ENCODE results near the gene CDK10.
A peak's percentile ranks its signal among the peaks of the same experiment; 100 is the strongest.
"Not testable (repeated sequence)": the region's sequence is repeated elsewhere in the genome, so short reads cannot be mapped to it uniquely, and the experiment has no call there.

The CDK10 gene

GRCh38 chr16:89686520-89687091 is at the start of gene CDK10:
Gene CDK10, plus strand, starts transcription at chr16:89686689. Its CDS starts 22 bp downstream, at chr16:89686711.
- peak; percentile 94 for DNase-seq

GRCh38 chr16:89637379-89637778 is 49.1 kb upstream of the CDK10 start:
- no peak for DNase-seq

GRCh38 chr16:89638455-89638854 is 48.0 kb upstream of the CDK10 start:
- no peak for DNase-seq

GRCh38 chr16:89639385-89639784 is 47.1 kb upstream of the CDK10 start:
- DNase-seq: no peak

GRCh38 chr16:89641458-89642119 is 44.9 kb upstream of the CDK10 start:
- no peak for DNase-seq

- DNase-seq: no peak
Observed at GRCh38 chr16:89642574-89642973, 43.9 kb upstream of the CDK10 start.

GRCh38 chr16:89643769-89644300 is 42.7 kb upstream of the CDK10 start:
- no peak for DNase-seq

GRCh38 chr16:89645122-89645521 is 41.4 kb upstream of the CDK10 start:
- no peak for DNase-seq

GRCh38 chr16:89646270-89646669 is 40.2 kb upstream of the CDK10 start:
- DNase-seq: no peak

GRCh38 chr16:89646906-89647305 is 39.6 kb upstream of the CDK10 start:
- no peak for DNase-seq

- no peak for DNase-seq
Observed at GRCh38 chr16:89651584-89651983, 34.9 kb upstream of the CDK10 start.

- DNase-seq: no peak
Observed at GRCh38 chr16:89653656-89654295, 32.7 kb upstream of the CDK10 start.

- DNase-seq: no peak
Observed at GRCh38 chr16:89655062-89655643, 31.3 kb upstream of the CDK10 start.

GRCh38 chr16:89656435-89657121 is 29.9 kb upstream of the CDK10 start:
- no peak for DNase-seq

- DNase-seq: peak; percentile 93
Observed at GRCh38 chr16:89657442-89658220, 28.9 kb upstream of the CDK10 start, which contains the start of the genes CHMP1A and SPATA33. Gene CHMP1A, minus strand, starts transcription at chr16:89657708. Its CDS starts 120 bp downstream, at chr16:89657588. Gene SPATA33, plus strand, starts transcription at chr16:89657836. Its CDS starts 76 bp downstream, at chr16:89657912.

GRCh38 chr16:89658221-89658879 is 28.1 kb upstream of the CDK10 start:
- no peak for DNase-seq

GRCh38 chr16:89660146-89660545 is 26.3 kb upstream of the CDK10 start:
- DNase-seq: no peak

GRCh38 chr16:89661215-89661614 is 25.3 kb upstream of the CDK10 start:
- no peak for DNase-seq

GRCh38 chr16:89664238-89664637 is 22.3 kb upstream of the CDK10 start:
- DNase-seq: not testable (repeated sequence)

- DNase-seq: not testable (repeated sequence)
Observed at GRCh38 chr16:89667000-89667399, 19.5 kb upstream of the CDK10 start.

- no peak for DNase-seq
Observed at GRCh38 chr16:89667633-89668032, 18.9 kb upstream of the CDK10 start.
